Astrocyte (in vitro differentiated cells and primary cell): ENCODE measurements around the gene TEX38. TPM values are rescaled to one million over a fixed set of nuclear protein-coding genes. Genes with fewer than 3 reads are reported as not detected.
A peak's percentile ranks its signal among the peaks of the same experiment; 100 is the strongest.

ENCODE experiments used
- DNase-seq: peaks from one replicate; pipeline ENCODE4 v3.0.0-alpha.2; 2010; ENCODE audit warnings: low read depth
- FAIRE-seq: peaks from 2 replicates; lab custom pipeline; 2011; peaks lifted over from hg19 to GRCh38; lab: Jason Lieb, UNC
- H2AFZ ChIP-seq: 2 replicates; pipeline ENCODE4 v1.6.0; 2012; ENCODE audit warnings: low read depth, low read length, inconsistent platforms
- H3K27ac ChIP-seq: 2 replicates; pipeline ENCODE4 v1.5.1; 2011; ENCODE audit warnings: low read depth, low read length, inconsistent platforms
- H3K27me3 ChIP-seq: 2 replicates; pipeline ENCODE4 v1.6.0; 2011; ENCODE audit warnings: low read length, inconsistent platforms; ENCODE audit not compliant: insufficient read depth
- H3K36me3 ChIP-seq: 2 replicates; pipeline ENCODE4 v1.5.1; 2011; ENCODE audit warnings: low read length, inconsistent platforms; ENCODE audit not compliant: insufficient read depth
- H3K4me1 ChIP-seq: 2 replicates; pipeline ENCODE4 v1.5.1; 2011; ENCODE audit warnings: low read length, inconsistent platforms; ENCODE audit not compliant: insufficient read depth
- H3K4me2 ChIP-seq: 2 replicates; pipeline ENCODE4 v1.6.0; 2012; ENCODE audit warnings: low read length, inconsistent platforms
- H3K4me3 ChIP-seq: 2 replicates; pipeline ENCODE4 v1.5.1; 2011; ENCODE audit warnings: low read depth, mild to moderate bottlenecking, low read length, inconsistent platforms; ENCODE audit not compliant: insufficient read depth
- H3K79me2 ChIP-seq: 2 replicates; pipeline ENCODE4 v1.6.0; 2012; ENCODE audit warnings: mild to moderate bottlenecking, low read length, inconsistent platforms; ENCODE audit not compliant: insufficient read depth
- H3K9ac ChIP-seq: 2 replicates; pipeline ENCODE4 v1.6.0; 2012; ENCODE audit warnings: mild to moderate bottlenecking, low read length, inconsistent platforms
- H3K9me3 ChIP-seq: 2 replicates; pipeline ENCODE4 v1.5.1; 2012; ENCODE audit warnings: low read depth, mild to moderate bottlenecking, low read length, inconsistent platforms; ENCODE audit not compliant: insufficient read depth
- H4K20me1 ChIP-seq: 2 replicates; pipeline ENCODE4 v1.6.0; 2012; ENCODE audit warnings: low read length, inconsistent platforms; ENCODE audit not compliant: insufficient read depth
- H3K27ac Mint-ChIP-seq: one replicate; pipeline ENCODE4 v1.8.0; 2021; ENCODE audit warnings: mild to moderate bottlenecking, mixed read lengths; ENCODE audit not compliant: unreplicated experiment
- H3K27me3 Mint-ChIP-seq: one replicate; pipeline ENCODE4 v1.8.0; 2021; ENCODE audit warnings: low read depth, mixed read lengths; ENCODE audit not compliant: unreplicated experiment
- H3K36me3 Mint-ChIP-seq: one replicate; pipeline ENCODE4 v1.8.0; 2021; ENCODE audit warnings: low read depth, mixed read lengths; ENCODE audit not compliant: unreplicated experiment
- H3K4me1 Mint-ChIP-seq: one replicate; pipeline ENCODE4 v1.8.0; 2021; ENCODE audit warnings: low read depth, mixed read lengths; ENCODE audit not compliant: unreplicated experiment
- H3K4me3 Mint-ChIP-seq: one replicate; pipeline ENCODE4 v1.8.0; 2021; ENCODE audit warnings: mild to moderate bottlenecking, moderate library complexity, mixed read lengths; ENCODE audit not compliant: unreplicated experiment
- H3K9me3 Mint-ChIP-seq: one replicate; pipeline ENCODE4 v1.8.0; 2021; ENCODE audit warnings: mild to moderate bottlenecking, mixed read lengths; ENCODE audit not compliant: unreplicated experiment
- EZH2 ChIP-seq: IDR thresholded peaks from 2 replicates; pipeline ENCODE4 v1.6.1; 2012; ENCODE audit warnings: mild to moderate bottlenecking, low read length, inconsistent platforms; ENCODE audit not compliant: insufficient read depth
- total RNA-seq: library from RNA; stranded (reverse); gene quantifications from 2 replicates; pipeline ENCODE4 v1.2.1, GENCODE V29; 2021
- TF ChIP-seq, protein P1 (sequence below): IDR thresholded peaks from 2 replicates; pipeline ENCODE4 v1.5.1; 2011; ENCODE audit warnings: low read depth, mild to moderate bottlenecking, inconsistent platforms, low read length, moderate library complexity; ENCODE audit not compliant: insufficient read depth

TEX38 gene
- total RNA-seq, 1 donor from 2014 or later = not detected

DNA sequence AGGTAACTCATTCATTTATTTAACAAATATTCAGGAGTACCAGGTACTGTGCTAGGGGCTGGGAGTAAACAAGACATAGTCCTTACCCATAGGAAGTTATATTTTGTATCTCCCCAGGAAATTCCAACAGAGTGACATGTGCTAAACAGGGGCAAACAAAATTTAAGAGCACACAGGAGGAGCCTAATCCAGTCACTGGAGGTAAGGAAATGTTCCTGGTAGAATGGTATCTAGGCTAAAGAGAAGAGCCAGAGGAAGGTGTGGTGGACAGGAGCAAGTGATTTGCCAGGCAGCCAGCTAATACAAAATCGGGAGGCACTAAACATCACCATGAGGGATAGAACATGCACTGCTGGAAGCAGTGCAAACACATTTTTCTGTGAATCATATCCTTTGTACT, 10.4 kb downstream of the TEX38 start:
- H3K9ac ChIP-seq = no peak overlapping the region
- H3K4me1 ChIP-seq = no peaks in the 10 kb centered on the region
- Mint-ChIP-seq H3K27ac (no peak overlapping the region), H3K4me3 (no peak overlapping the region), H3K4me1 (peaks cover 12% of the 10 kb centered on the region), H3K9me3 (no peaks in the 10 kb centered on the region), H3K36me3 (peaks cover 18% of the 10 kb centered on the region), H3K27me3 (no peaks in the 10 kb centered on the region)
- FAIRE-seq = no peak
- TF ChIP-seq EZH2 = no peak
- TF ChIP-seq, protein P1, sequence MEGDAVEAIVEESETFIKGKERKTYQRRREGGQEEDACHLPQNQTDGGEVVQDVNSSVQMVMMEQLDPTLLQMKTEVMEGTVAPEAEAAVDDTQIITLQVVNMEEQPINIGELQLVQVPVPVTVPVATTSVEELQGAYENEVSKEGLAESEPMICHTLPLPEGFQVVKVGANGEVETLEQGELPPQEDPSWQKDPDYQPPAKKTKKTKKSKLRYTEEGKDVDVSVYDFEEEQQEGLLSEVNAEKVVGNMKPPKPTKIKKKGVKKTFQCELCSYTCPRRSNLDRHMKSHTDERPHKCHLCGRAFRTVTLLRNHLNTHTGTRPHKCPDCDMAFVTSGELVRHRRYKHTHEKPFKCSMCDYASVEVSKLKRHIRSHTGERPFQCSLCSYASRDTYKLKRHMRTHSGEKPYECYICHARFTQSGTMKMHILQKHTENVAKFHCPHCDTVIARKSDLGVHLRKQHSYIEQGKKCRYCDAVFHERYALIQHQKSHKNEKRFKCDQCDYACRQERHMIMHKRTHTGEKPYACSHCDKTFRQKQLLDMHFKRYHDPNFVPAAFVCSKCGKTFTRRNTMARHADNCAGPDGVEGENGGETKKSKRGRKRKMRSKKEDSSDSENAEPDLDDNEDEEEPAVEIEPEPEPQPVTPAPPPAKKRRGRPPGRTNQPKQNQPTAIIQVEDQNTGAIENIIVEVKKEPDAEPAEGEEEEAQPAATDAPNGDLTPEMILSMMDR = no peak
- no peaks in the 10 kb centered on the region for H3K9me3 ChIP-seq
- no peaks in the 10 kb centered on the region for H3K27me3 ChIP-seq
- no peak overlapping the region for H3K27ac ChIP-seq
- H4K20me1 ChIP-seq = peaks cover 3% of the 10 kb centered on the region
- DNase-seq = no peak
- peaks cover 36% of the 10 kb centered on the region for H3K36me3 ChIP-seq
- no peak overlapping the region for H2AFZ ChIP-seq
- no peaks in the 10 kb centered on the region for H3K79me2 ChIP-seq
- no peak overlapping the region for H3K4me2 ChIP-seq
- H3K4me3 ChIP-seq = no peak overlapping the region

DNA sequence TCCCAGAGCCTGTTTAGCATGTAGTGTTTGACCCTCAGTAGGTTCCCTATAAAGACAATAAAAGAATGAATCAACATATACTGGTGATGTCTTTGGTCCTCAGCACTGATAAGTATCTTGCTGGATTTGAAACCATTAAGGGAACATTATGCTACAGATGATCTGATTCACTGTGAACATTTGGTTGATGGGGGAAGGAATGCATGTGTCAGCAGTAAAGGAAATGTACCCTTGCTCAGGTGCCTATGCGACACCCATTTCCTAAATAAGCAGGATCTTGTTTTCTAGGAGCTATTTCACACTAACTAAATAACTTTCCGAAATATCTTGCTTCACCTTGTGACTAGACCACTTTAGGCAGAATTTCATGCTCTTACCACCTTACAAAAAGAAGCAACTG, 13.0 kb downstream of the TEX38 start:
- Mint-ChIP-seq H3K36me3 (peaks cover 14% of the 10 kb centered on the region), H3K4me1 (peaks cover 12% of the 10 kb centered on the region), H3K4me3 (no peak overlapping the region), H3K9me3 (no peaks in the 10 kb centered on the region), H3K27me3 (no peaks in the 10 kb centered on the region), H3K27ac (no peak overlapping the region)
- Histone ChIP-seq H3K36me3 (peaks cover 52% of the 10 kb centered on the region), H2AFZ (no peak overlapping the region), H3K27ac (no peak overlapping the region), H3K4me2 (no peak overlapping the region), H4K20me1 (peaks cover 11% of the 10 kb centered on the region), H3K27me3 (no peaks in the 10 kb centered on the region), H3K4me3 (no peak overlapping the region), H3K9ac (no peak overlapping the region), H3K79me2 (no peaks in the 10 kb centered on the region), H3K4me1 (no peaks in the 10 kb centered on the region), H3K9me3 (no peaks in the 10 kb centered on the region)
- no peak for DNase-seq
- FAIRE-seq = no peak
- TF ChIP-seq, protein P1 = no peak
- no peak for TF ChIP-seq EZH2

DNA sequence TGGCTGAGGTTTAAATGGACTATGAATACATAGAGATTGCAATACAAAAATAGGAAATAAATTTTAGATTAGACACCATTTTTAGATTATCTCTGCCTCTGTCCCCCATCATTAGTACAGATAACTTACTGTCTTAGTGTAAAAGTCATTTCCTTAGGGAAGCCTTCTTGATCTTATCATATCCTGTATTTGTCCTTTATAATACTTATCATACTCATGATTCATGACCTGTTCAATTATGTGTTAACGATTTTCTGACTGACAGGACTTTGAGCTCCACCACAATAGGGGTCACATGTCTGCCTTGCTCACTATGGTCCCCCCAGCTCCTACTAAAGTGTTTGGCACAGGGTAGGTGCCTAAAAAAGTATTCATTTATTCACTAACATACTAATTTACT, 14.6 kb downstream of the TEX38 start:
- DNase-seq (no peak), FAIRE-seq (peak; percentile 32)
- Histone ChIP-seq H3K27ac (no peak overlapping the region), H3K79me2 (no peaks in the 10 kb centered on the region), H3K9ac (no peak overlapping the region), H4K20me1 (peaks cover 22% of the 10 kb centered on the region), H3K4me3 (no peak overlapping the region), H2AFZ (no peak overlapping the region), H3K4me1 (no peaks in the 10 kb centered on the region), H3K9me3 (no peaks in the 10 kb centered on the region), H3K36me3 (peaks cover 67% of the 10 kb centered on the region), H3K4me2 (no peak overlapping the region), H3K27me3 (no peaks in the 10 kb centered on the region)
- H3K27ac Mint-ChIP-seq = no peak overlapping the region
- H3K9me3 Mint-ChIP-seq = no peaks in the 10 kb centered on the region
- no peak for TF ChIP-seq EZH2
- TF ChIP-seq, protein P1 = no peak
- H3K4me3 Mint-ChIP-seq = no peak overlapping the region
- peaks cover 20% of the 10 kb centered on the region for H3K4me1 Mint-ChIP-seq
- H3K27me3 Mint-ChIP-seq = no peaks in the 10 kb centered on the region
- peaks cover 8% of the 10 kb centered on the region for H3K36me3 Mint-ChIP-seq
